ENCODE data around the gene GPATCH4. TPM values are rescaled to one million over a fixed set of nuclear protein-coding genes. Genes with fewer than 3 reads are reported as not detected.
A peak's percentile ranks its signal among the peaks of the same experiment; 100 is the strongest.

GPATCH4 gene
- total RNA-seq, 2 experiments from 2014 or later = 35.3 to 36.3 TPM

- Histone ChIP-seq H3K27ac (ENCODE audit: low read depth in 1 of 2, low read length in 2 of 2) (no peak overlapping the region), H3K36me3 (ENCODE audit: insufficient read depth, low read length) (no peaks in the 10 kb centered on the region), H3K4me3 (ENCODE audit: low read length) (no peak overlapping the region), H3K9me3 (ENCODE audit: control insufficient read depth in 1 of 2, insufficient read depth in 1 of 2, low read length in 2 of 2) (no peaks in the 10 kb centered on the region), H3K27me3 (ENCODE audit: control insufficient read depth in 1 of 2, insufficient read depth in 2 of 2, low read length in 2 of 2) (peaks cover 40 to 42% of the 10 kb centered on the region in 2 experiments), H3K4me1 (ENCODE audit: insufficient read depth, low read length) (peaks cover 10% of the 10 kb centered on the region)
- TF ChIP-seq, protein P1, sequence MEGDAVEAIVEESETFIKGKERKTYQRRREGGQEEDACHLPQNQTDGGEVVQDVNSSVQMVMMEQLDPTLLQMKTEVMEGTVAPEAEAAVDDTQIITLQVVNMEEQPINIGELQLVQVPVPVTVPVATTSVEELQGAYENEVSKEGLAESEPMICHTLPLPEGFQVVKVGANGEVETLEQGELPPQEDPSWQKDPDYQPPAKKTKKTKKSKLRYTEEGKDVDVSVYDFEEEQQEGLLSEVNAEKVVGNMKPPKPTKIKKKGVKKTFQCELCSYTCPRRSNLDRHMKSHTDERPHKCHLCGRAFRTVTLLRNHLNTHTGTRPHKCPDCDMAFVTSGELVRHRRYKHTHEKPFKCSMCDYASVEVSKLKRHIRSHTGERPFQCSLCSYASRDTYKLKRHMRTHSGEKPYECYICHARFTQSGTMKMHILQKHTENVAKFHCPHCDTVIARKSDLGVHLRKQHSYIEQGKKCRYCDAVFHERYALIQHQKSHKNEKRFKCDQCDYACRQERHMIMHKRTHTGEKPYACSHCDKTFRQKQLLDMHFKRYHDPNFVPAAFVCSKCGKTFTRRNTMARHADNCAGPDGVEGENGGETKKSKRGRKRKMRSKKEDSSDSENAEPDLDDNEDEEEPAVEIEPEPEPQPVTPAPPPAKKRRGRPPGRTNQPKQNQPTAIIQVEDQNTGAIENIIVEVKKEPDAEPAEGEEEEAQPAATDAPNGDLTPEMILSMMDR (IDR thresholded peaks at IDR 0.05) = no peak
- no peaks in the 10 kb centered on the region for H3K36me3 Mint-ChIP-seq (ENCODE audit: low read depth)
- CTCF ChIA-PET = interaction anchor here (1.1 to 1.9 kb wide), 5 partner anchors 10 to 107 kb away, joined by 3 to 6 read pairs (median 4); no protein-coding TSS in a partner anchor
- no peak overlapping the region for H3K4me3 Mint-ChIP-seq
- H3K9me3 Mint-ChIP-seq = no peaks in the 10 kb centered on the region
- H3K4me1 Mint-ChIP-seq (ENCODE audit: low read depth) = no peaks in the 10 kb centered on the region
- POLR2A ChIA-PET = no interaction called here
- DNase-seq (no peak), ATAC-seq (ENCODE audit: poor library complexity) (no peak)
- peaks cover 74% of the 10 kb centered on the region for H3K27me3 Mint-ChIP-seq
- intact Hi-C loops (cut with DNase I, micrococcal nuclease) = no loop called here
- H3K27ac Mint-ChIP-seq = no peak overlapping the region
These were observed 18.3 kb upstream of the GPATCH4 start for GRCh38 chr1:156619582-156619955.

DNA sequence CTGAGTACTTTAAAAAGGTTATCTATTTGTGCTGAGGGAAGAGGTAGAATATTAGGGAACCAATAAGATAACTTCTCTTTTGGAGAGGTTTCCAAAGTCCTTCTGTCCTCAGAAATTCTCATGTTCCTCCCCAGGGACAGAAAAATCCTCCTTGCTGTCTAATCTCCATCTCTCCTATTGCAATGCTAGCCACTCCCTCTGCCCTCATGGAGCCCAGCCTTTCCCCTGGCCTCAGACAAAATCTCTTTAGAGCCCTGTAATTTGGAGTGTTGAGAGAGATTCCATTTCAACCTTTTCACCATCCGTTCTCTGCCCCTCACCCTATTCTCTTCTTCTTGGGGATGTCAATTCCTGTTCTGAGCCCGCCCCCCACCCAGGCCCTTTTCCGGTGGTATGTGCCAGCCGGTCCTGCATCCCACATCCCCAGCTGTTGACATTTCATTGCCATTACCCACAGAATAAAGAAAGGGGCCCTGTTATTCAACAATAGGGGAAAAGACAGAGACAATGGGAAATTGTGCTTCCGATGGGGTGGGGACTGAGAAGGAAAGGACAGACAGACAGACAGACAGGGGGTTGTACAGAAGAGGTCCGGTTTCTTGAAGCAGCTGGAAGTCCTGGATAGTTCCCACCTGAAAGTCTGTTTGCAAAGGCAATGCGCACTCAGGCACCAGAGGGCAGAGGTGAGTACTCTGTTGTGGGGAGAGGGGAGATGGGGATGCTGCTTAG lies 17.7 kb upstream of the GPATCH4 start, which contains the start of gene HAPLN2:
Gene HAPLN2 (plus strand): TSS at position 563 of the 729 bp plus-strand sequence. CDS start 4,076 bp downstream, outside the sequence.
- Histone ChIP-seq H3K27ac (ENCODE audit: low read depth in 1 of 2, low read length in 2 of 2) (no peak within 1 kb of the TSS), H3K4me1 (ENCODE audit: insufficient read depth, low read length) (peaks cover 5% of the 10 kb centered on the region), H3K27me3 (ENCODE audit: control insufficient read depth in 1 of 2, insufficient read depth in 2 of 2, low read length in 2 of 2) (peaks cover 36% of the 10 kb centered on the region in 2 experiments), H3K9me3 (ENCODE audit: control insufficient read depth in 1 of 2, insufficient read depth in 1 of 2, low read length in 2 of 2) (no peaks in the 10 kb centered on the region), H3K4me3 (ENCODE audit: low read length) (no peak within 1 kb of the TSS), H3K36me3 (ENCODE audit: insufficient read depth, low read length) (no peaks in the 10 kb centered on the region)
- TF ChIP-seq, protein P1 (IDR thresholded peaks at IDR 0.05) = peak; percentile 34
- no peaks in the 10 kb centered on the region for H3K36me3 Mint-ChIP-seq (ENCODE audit: low read depth)
- peak in 5 of 14 experiments; percentile 11 to 49 (median 39) for DNase-seq
- H3K27ac Mint-ChIP-seq = no peak within 1 kb of the TSS
- ChIA-PET POLR2A (no interaction called here), CTCF (interaction anchor here (1.1 to 2.3 kb wide), 4 partner anchors 10 to 233 kb away, joined by 3 to 13 read pairs (median 5); no protein-coding TSS in a partner anchor)
- no peaks in the 10 kb centered on the region for H3K9me3 Mint-ChIP-seq
- peak; percentile 48 for ATAC-seq (ENCODE audit: poor library complexity)
- no peak within 1 kb of the TSS for H3K4me3 Mint-ChIP-seq
- H3K4me1 Mint-ChIP-seq (ENCODE audit: low read depth) = no peaks in the 10 kb centered on the region
- peaks cover 74% of the 10 kb centered on the region for H3K27me3 Mint-ChIP-seq
- intact Hi-C loops (cut with DNase I, micrococcal nuclease) = no loop called here

GRCh38 chr1:156616463-156616862 lies 15.2 kb upstream of the GPATCH4 start:
- H3K27ac Mint-ChIP-seq = no peak overlapping the region

More at GRCh38 chr1:156616463-156616862, 15.2 kb upstream of the GPATCH4 start:
- Histone ChIP-seq H3K4me1 (ENCODE audit: insufficient read depth, low read length) (no peaks in the 10 kb centered on the region), H3K4me3 (ENCODE audit: low read length) (no peak overlapping the region), H3K27ac (ENCODE audit: low read depth in 1 of 2, low read length in 2 of 2) (no peak overlapping the region), H3K36me3 (ENCODE audit: insufficient read depth, low read length) (no peaks in the 10 kb centered on the region), H3K27me3 (ENCODE audit: control insufficient read depth in 1 of 2, insufficient read depth in 2 of 2, low read length in 2 of 2) (peaks cover 25 to 27% of the 10 kb centered on the region in 2 experiments), H3K9me3 (ENCODE audit: control insufficient read depth in 1 of 2, insufficient read depth in 1 of 2, low read length in 2 of 2) (no peaks in the 10 kb centered on the region)
- Mint-ChIP-seq H3K9me3 (no peaks in the 10 kb centered on the region), H3K4me1 (ENCODE audit: low read depth) (no peaks in the 10 kb centered on the region), H3K27me3 (peaks cover 67% of the 10 kb centered on the region), H3K4me3 (no peak overlapping the region), H3K36me3 (ENCODE audit: low read depth) (no peaks in the 10 kb centered on the region)
- no peak for DNase-seq
- no peak for ATAC-seq (ENCODE audit: poor library complexity)
- TF ChIP-seq, protein P1 (IDR thresholded peaks at IDR 0.05) = no peak
- POLR2A ChIA-PET = interaction anchor here (1.6 kb wide), 1 partner anchor 116 kb away, joined by 4 read pairs; the partner anchor contains the start of gene MEF2D
- intact Hi-C loops (cut with DNase I, micrococcal nuclease) = no loop called here
- CTCF ChIA-PET = interaction anchor here (2.3 kb wide), 1 partner anchor 231 kb away, joined by 13 read pairs; no protein-coding TSS in a partner anchor
